HG02973 (cell line): ENCODE measurements around the gene ARNT2.

Experiments used
- ATAC-seq: cut with Tn5 transposase; IDR thresholded peaks from one replicate; pipeline ENCODE4 v1.9.1; 2021; ENCODE audit warnings: moderate library complexity; ENCODE audit not compliant: unreplicated experiment

ARNT2 gene

DNA sequence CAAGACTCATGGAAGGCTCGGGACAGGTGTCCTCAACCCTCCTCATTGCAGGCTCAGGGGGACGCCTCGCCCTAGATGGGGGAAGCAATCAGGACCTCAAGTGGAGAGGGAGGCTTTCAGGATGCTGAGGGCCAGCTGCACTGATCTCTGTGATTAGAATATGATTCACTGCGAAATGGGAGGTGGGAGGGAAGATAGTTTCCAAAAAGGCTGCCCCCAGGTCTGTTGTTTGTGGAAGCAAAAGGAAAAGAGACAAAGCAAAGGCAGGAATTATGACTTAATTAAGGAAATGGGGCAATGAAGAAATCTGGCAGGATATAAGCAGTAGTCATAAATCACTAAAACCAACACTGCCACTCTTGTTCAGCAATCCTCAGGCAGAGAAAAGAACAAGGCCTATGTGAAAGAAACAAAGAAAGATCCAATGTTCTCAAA is 205.3 kb downstream of the ARNT2 start:
- no peak for ATAC-seq

DNA sequence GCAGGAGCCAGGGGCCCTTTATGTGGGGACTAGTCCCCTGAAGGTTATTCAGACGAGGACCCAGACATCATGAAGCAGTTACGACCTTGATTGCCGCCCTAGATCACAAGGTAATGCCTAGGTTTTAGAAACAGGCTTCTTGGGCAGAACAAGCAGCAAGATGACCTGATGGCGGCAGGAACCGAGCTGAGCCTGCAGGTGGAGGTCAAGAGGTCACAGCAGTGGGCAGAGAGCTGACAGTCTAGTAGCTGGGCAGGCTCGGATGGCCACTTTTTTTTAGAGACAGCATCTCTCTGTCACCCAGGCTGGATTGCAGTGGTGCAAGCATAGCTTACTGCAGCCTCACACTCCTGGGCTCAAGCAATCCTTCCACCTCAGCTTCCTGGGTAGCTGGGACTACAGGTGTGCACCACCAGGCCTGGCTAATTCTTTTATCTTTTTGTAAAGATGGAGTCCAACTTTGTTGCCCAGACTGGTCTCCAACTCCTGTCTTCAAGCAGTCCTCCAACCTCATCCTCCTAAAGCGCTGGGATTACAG is 207.4 kb downstream of the ARNT2 start:
- ATAC-seq: no peak

DNA sequence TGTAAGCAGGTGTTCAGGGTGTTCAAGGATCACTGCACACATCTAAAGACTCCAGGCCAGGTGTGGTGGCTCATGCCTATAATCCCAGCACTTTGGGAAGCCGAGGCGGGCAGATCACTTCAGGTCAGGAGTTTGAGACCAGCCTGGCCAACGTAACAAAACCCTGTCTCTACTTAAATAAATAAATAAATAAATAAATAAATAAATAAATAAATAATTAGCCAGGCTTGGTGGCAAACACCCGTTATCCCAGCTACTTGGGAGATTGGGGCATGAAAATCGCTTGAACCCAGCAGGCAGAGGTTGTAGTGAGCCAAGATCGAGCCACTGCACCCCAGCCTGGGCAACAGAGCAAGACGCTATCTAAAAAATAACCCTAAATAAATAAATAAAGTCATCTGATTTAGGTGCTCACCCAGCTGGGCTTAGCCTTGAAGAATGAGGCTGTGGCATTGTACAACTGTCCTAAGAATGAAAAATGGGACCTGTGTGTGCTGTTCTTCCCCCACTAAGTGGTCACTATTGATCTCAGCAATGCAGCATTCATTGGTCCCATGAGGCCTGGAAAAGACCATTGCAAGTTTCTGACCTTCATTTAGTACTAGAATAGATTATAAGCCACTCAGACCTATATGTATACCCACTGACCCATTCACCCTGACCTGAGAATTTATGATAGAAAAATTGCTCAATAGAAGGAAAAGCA is 208.1 kb downstream of the ARNT2 start:
- ATAC-seq: no peak

DNA sequence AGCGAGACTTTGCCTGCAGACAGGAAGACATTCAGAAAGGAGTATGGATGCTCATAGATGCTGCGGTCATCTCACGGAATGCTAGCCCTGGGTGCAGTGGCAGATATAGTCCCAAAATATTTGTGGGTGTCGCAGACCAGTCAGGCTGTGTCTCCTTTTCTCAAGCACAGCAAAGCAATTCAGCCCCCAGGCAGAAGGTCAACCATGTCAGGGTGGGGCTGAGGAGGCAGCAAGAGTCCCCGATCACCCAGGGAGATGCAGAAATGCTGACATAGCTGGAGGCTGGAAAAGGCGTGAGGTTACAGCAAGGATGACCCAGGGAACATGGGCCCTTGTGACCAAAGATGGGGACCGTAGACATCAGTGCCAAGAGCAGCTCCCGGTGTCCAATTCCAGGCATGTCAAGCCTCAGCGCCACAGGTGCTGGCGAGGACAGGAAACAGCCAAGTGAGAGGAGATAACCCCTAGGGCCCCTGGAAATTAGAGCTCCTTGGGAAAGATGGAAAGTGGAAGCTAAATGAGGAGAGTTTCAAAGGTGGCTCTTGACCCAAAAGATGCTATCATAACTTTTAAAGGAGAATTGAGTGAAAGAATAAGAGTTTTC is 209.7 kb downstream of the ARNT2 start:
- no peak for ATAC-seq

DNA sequence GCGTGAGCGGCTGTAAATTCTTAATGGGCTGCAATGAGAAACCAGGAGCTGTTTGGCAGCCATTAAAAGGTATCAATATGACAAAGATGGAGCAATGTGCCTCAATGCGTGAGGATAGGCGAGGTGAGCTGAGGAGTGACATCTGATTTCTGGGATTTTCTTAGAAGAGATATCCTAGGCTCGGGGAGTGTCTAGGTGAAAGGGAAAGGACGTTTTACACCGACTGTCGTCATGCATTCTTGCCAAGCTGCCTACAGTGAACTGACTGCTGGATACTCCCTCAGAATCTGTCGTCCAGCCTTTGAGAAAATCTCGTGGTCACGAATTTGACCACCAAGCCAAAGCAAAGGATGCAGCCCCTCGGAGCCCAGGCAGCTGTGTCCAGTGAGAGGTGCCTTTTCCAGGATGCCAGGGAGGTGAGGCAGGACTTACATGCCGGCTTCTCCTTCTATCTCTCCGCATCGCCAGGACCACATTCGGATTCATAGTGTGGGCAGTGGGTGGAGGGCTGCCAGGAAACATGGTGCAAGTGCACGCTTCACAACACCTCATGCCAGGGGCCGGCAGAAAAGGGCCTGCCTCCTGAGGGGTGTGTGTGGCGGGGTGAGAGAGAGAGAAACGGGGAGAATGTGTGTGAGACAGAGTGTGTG is 210.7 kb downstream of the ARNT2 start:
- no peak for ATAC-seq

DNA sequence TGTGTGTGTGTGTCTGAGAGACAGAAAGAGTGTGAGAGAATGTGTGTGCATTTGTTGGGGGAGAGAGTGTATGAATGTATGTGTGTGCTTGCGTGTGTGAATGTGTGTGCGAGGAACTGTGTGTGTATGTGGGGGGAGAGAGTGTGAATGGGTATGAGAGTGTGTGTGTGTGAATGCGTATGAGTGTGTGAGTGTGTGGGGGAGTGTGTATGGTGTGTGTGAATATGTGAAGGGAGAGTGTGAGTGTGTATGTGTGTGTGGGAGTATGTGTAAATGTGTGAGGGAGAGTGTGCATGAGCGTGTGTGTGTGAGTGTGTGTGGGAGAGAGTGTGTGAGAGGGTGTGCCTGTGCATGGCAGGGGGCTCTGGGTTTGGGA is 211.2 kb downstream of the ARNT2 start:
- no peak for ATAC-seq

DNA sequence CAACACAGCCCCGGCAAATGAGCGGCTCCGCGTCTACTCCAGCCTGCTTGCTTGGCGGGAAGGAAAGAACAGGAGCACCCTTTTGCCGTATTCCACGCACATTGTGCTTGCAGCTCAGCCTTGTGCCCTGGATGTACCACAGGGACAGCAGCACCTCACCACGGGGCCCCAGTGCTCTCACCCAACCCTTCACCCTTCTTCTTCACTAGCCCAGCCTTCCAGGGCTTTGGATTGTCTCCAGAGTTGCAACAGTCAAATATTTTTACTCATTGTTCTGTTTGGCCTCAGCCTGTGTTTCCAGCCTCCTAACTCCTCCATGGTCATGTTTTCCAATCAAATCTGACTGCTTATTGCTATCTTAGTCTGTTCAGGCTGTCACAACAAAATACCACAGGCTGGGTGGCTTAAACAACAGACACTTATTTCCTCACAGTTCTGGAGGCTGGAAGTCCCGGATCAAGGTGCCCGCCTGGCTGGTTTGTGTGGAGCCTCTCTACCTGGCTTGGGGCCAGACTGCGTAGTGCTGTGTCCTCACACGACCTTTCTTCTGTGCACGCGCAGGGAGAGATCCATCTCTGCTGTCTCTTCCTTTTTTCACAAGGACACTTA is 211.7 kb downstream of the ARNT2 start:
- no peak for ATAC-seq

DNA sequence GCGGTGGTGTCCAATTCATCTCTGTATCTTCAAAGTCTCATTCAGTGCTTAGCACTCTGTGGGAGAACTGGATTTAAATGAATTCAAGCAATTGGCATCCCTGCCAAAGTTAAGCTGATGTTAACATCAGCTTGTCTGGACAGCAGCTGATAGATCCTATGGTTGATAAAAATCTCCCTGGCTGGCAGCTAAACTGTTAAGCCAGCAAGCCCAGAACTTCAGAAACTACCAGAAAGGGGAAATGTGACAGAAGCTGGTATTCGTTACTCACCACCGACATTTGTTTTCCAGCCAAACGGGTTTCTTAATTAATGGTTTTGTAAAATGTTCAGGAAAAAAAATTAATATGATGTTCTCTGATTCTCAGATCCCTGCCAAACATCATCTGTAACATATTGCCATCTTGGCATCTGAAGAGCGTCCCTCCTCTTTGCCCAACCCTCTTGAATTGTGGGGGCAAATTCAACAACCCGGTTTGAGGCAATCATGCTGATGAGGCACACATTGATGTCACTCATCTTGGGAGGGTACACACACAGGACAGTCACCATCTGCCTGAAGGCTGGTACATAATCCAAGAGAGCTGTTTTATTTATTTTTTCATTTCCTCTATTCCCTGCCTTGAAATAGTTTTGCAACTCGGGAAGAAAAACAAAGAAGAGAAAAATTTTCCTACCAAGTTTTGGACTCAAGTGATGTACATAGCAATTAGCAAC is 214.7 kb downstream of the ARNT2 start:
- ATAC-seq: no peak

DNA sequence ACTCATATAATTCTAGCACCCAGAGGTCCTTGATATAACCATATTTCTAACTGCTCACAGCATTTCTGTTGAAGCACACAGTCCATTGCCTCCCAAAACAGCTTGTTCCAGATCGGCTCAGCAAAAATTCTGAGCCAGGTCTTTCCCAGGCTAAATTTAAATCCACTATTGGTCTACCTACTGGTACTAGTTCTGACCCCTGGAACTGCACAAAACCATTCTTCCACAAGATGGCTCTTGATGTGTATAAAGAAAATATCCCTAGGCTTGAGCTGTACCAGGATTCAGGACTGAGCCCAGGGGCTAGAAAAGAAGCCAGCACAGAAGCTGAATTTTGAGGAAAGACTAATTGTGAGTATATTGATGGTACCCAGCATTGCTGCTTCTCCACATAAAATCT is 215.5 kb downstream of the ARNT2 start:
- no peak for ATAC-seq

DNA sequence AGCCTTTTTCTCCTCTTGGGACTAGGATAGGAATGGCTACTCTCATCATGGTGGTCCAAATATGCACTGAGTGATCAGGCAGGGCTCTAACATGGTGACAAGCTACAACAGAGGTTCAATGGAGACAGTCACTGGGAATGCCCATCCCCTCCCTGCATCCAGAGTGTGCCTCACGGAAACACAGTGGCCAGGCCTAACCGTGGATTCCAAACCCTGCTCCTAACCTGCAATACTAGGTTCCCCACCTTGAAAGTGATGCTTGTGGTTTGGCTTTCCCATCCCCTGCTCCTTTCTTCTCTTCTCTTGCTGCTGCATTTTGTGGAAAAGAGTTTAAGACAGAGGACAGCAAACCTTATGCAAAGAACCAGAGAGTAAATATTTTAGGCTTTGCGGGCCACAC is 216.0 kb downstream of the ARNT2 start:
- no peak for ATAC-seq

DNA sequence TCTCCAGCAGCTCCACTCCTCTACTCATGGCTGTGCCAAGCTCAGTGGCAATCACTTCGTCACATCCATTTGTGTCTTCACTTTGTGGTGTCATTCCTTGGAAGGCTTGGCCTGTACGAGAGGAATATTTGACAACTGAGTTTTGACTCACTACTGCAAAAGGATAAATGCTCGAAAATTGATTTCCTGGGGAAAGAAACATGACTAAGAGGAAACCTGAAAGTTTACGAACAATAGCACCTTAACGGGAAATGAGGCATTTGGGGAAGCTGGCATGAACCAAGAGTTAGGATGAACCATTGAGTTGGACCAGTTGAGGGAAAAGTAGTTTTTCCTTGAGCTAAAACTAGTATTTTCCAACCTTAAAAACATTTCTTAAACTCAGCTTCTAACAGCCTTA is 216.7 kb downstream of the ARNT2 start:
- no peak for ATAC-seq

DNA sequence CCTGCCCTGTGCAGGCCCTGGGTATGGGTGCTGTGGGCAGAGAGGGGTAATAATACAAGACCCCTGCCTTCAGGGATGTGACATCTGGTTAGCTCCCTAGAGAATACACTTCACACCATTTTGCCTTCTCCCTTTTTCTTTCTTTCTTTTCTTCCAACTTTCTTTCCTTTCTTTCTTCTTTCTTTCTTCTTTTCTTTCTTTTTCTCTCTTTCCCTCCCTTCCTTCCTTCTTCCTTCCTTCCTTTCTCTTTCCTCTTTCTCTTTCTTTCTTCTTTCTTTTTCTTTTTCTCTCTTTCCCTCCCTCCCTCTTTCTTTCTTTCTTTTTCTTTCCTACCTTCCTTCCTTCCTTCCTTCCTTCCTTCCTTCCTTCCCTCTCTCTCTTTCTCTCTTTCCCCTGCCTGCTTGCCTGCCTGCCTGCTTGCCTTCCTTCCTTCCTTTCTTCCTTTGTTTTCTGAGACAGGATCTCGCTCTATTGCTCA is 222.5 kb downstream of the ARNT2 start:
- ATAC-seq: no peak

DNA sequence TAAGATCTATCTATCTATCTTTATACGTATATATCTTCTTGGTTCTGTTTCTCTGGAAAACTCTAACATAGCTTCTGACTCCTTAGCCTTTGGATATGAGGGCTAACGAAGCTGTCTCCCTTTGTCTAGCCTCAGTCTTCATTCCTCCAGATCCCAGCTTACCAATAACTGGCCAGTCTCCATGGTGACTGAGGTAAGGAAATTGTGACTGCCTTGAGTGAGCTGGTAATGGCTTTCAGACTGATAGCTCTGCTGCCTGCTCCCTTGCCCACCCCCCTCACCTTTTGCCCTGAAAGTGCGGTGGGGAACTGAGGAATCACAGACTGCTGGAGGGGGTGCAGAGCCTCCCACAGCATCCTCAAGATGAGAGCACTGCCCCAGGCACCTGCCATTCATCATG is 225.2 kb downstream of the ARNT2 start:
- no peak for ATAC-seq

DNA sequence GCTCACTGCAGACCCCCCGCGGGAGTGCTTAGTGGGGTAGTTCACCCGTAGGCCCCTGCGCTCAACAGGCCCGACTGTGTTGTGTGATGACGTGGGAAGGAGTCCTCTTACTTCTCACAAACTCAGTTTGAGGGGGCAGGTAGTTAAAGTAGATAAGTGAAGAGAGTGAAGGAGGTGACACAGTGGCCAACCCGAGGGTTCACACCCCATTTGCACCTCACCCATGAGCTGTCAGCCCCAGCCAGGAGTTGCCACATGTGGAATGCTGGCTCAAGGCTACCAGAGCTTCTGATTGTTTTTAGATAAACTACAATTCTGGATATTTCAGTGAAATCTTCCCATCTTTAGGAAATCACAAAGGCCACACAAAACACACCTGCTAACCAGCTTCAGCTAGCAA is 226.8 kb downstream of the ARNT2 start:
- no peak for ATAC-seq

DNA sequence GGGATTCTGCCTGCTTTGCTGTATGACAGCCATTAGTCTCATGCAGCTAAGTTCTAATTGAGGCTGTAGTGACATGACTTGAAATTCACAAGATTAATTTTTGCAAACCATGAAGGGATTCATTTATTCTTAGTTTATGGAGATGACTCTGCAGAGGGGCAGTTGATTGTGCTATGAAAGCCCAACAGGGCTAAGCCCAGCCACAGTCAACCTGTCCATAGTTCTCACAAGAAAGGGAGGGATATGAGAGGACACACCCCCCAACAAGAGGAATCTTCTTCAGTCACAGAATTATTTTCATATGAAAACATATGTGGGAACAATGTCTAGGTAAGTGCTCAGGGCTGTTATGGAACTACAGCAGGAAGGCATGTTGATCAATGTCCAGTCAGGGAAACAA is 229.0 kb downstream of the ARNT2 start:
- no peak for ATAC-seq

DNA sequence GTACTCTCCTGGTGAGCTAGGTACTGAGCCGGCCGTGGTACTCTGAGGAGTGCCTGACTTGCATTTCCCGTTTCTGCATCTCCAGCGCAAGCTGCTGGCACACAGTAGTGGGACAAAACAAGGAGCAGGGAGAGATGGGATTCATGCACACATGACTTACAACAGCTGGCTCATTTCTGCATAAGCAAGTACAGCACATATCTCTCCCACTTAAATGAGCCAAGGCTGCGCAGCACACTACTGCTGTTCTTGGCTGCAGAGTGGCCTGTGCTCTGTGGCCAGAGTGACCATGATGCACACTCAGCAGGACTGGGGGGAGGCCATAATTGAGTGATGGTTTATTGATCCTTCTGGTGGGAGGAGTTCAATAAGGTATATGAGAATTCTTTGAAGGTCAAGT is 231.8 kb downstream of the ARNT2 start:
- ATAC-seq: no peak

DNA sequence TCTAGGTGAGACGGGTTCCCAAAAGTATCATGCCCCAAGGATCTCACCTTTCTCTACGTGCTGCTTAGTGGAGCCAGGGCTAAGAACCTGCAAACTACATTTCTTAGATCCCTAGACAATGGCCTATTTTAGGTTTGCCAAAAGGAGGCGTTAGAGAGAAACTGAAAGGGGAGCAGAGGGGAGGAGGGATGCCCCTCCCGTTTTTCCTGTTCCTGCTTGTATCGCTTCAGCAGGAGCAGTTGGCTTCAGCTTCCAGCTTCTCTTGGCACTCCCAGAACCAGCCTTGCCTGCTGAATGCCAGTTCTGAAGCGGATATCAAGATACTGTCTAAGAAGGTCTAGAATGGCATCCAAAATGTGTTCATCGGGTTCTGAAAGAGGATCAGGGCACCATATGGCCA is 232.5 kb downstream of the ARNT2 start:
- no peak for ATAC-seq

DNA sequence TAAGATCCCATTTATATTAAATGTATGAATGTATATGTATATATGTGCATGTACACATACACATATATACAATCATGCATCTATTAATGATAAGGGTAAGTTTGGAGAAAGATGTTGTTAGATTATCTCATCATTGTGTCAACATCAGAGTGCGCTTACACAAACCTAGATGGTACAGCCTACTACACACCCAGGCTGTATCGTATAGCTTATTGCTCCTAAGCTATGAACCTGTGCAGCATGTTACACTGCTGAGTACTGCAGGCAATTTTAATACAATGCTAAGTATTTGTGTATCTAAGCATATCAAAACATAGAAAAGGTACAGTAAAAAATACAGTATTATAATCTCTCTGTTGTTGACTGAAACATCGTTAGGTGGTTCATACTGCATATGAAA is 233.6 kb downstream of the ARNT2 start:
- no peak for ATAC-seq

DNA sequence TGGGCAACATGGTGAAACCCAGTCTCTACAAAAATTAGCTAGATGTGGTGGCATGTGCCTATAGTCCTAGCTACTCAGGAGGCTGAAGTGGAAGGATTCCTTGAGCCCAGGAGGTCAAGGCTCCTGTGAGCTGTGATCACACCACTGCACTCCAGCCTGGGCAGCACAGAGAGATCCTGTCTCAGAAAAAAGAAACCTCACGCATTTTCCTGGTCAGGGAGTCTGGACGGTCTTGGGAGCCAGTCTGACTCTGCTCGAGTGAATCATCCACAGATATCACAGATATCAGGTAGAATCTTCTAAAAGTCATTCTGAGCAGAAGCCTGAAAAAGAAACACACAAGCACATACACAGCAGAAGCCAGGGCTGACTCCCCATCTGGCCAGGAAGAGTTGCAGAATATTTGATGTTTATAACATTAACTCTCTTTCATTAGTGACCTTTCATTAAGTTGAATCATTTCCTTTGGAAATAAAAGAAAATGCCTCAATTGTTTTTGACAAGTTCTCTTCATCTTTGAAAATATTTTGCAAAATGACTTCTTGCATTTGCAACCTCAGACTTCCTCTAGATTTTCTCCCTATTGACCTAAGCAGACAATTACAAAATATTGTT is 234.5 kb downstream of the ARNT2 start:
- no peak for ATAC-seq

DNA sequence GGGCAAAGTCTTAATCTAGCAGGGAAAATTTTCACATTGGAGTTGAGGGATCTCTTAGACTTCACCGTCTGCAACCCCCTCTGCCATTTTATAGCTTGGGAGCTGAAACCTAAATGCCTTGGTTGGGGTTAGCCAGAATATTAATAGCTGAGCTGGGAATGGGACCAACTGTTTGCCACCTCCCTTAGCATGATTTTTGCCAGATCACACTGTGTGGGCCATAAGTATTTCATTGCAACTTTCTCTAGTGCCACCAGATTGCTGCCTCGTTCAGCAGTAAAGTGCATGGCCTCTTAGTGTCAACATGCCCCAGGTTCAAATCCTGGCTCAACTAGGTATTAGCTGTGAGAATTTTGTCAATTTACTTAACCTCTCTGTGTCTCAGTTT is 235.0 kb downstream of the ARNT2 start:
- ATAC-seq: no peak
